Suprapubic skin (tissue), 4 donors: ENCODE measurements around the gene GNAT2. TPM values are rescaled to one million over a fixed set of nuclear protein-coding genes. Genes with fewer than 3 reads are reported as not detected.

Source experiments
- DNase-seq, 2 donors: peaks; one replicate each; pipeline ENCODE4 v3.0.0-alpha.2; 2019; ENCODE audit warnings: low spot score in 2 of 2
- H3K27ac ChIP-seq: fragments of 200-600 bp; sonication (generic); one replicate; pipeline ENCODE4 v1.5.1; 2019
- H3K27me3 ChIP-seq: fragments of 200-600 bp; sonication (generic); one replicate; pipeline ENCODE4 v1.5.1; 2019
- H3K36me3 ChIP-seq: fragments of 200-600 bp; sonication (generic); one replicate; pipeline ENCODE4 v1.5.1; 2019
- H3K4me1 ChIP-seq: fragments of 200-600 bp; sonication (generic); one replicate; pipeline ENCODE4 v1.5.1; 2019
- H3K4me3 ChIP-seq: fragments of 200-600 bp; sonication (generic); one replicate; pipeline ENCODE4 v1.5.1; 2019; ENCODE audit warnings: mild to moderate bottlenecking
- H3K9me3 ChIP-seq: fragments of 200-600 bp; sonication (generic); one replicate; pipeline ENCODE4 v1.5.1; 2019
- EP300 ChIP-seq: sonication (generic); formaldehyde crosslinking; IDR thresholded peaks from one replicate; pipeline ENCODE4 v1.6.1; 2017; ENCODE audit warnings: antibody characterized with exemption
- POLR2A ChIP-seq, 2 donors: fragments of 450-650 bp; IDR thresholded peaks; one replicate each; pipeline ENCODE4 v1.6.1; 2017; ENCODE audit warnings: antibody characterized with exemption in 2 of 2, mild to moderate bottlenecking in 2 of 2, moderate library complexity in 2 of 2
- POLR2AphosphoS5 ChIP-seq, 3 donors: sonication (generic); formaldehyde crosslinking; IDR thresholded peaks; one replicate each; pipeline ENCODE4 v1.6.1; 2017; ENCODE audit warnings: antibody characterized with exemption in 3 of 3
- WGBS: methylation state at CpG from one replicate; pipeline ENCODE4 v1.1.5; 2018; 5-methylcytosine and 5-hydroxymethylcytosine counted together
- total RNA-seq, 4 donors: library from RNA; depleted of rRNA; stranded (reverse); fragments of >200 nt; gene quantifications; one replicate each; pipeline ENCODE4 v1.1.0, GENCODE V29; 2016
- TF ChIP-seq, protein P1 (sequence below), 2 donors: fragments of 200-600 bp in 1 of 2; fragments of 450-650 bp in 1 of 2; sonication (generic) in 1 of 2; IDR thresholded peaks; one replicate each; pipeline ENCODE4 v1.5.1; 2016 to 2019; ENCODE audit warnings: antibody characterized with exemption in 2 of 2, mild to moderate bottlenecking in 1 of 2, moderate library complexity in 1 of 2

Gene GNAT2
- total RNA-seq, 4 donors from 2014 or later, result not detected

DNA sequence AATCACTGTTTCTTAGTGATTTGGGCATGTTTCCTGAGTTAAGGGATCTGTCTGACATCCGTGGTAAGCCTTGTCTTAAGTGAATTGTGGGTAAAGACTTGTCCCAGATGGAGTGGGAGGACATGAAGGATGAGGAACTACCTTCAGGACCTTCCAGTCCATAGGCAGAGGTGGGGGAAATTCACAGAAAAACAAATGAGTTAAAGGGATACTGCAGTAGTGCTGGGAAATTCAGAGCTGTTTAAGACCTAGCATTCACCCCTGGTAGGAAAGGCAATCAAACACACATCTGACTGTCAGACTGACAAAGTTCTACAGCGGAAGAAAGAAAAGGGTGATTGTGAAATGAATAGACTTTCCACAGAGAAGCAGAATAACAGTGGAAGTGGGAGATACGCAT lies 3.0 kb downstream of the GNAT2 start:
- 73% methylated on average over 3 of the region's 3 CpGs for WGBS
- no peak overlapping the region for H3K27ac ChIP-seq
- H3K4me1 ChIP-seq, result peaks cover 22% of the 10 kb centered on the region
- H3K4me3 ChIP-seq, result no peak overlapping the region
- no peaks in the 10 kb centered on the region for H3K36me3 ChIP-seq
- H3K27me3 ChIP-seq, result no peaks in the 10 kb centered on the region
- DNase-seq, result no peak
- no peaks in the 10 kb centered on the region for H3K9me3 ChIP-seq
- no peak for TF ChIP-seq EP300

DNA sequence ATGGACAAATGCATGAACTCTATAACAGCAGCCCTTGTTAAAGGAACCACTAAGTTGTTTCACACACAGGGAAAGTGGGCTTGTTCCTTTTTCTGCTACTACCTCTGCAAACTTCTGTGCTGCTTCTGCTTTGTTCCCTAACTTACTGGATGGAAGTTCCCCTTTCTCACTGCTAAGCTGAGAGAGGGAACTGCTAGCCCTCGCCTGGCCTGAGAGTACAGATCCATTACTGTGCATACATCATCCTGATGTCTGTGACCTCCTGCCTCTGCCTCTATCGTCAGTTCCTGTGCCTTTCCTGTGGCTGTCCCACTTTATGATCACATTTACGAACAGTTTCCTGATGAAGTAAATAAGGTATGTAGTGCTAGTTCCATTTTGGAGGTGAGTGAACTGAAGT lies 3.5 kb downstream of the GNAT2 start:
- Histone ChIP-seq H3K27ac (no peak overlapping the region), H3K9me3 (no peaks in the 10 kb centered on the region), H3K4me1 (peaks cover 17% of the 10 kb centered on the region), H3K36me3 (no peaks in the 10 kb centered on the region), H3K4me3 (no peak overlapping the region), H3K27me3 (no peaks in the 10 kb centered on the region)
- 67% methylated on average over 3 of the region's 3 CpGs for WGBS
- TF ChIP-seq EP300, result no peak
- TF ChIP-seq POLR2AphosphoS5 (IDR thresholded peaks at IDR 0.05), result no peak
- TF ChIP-seq, protein P1, sequence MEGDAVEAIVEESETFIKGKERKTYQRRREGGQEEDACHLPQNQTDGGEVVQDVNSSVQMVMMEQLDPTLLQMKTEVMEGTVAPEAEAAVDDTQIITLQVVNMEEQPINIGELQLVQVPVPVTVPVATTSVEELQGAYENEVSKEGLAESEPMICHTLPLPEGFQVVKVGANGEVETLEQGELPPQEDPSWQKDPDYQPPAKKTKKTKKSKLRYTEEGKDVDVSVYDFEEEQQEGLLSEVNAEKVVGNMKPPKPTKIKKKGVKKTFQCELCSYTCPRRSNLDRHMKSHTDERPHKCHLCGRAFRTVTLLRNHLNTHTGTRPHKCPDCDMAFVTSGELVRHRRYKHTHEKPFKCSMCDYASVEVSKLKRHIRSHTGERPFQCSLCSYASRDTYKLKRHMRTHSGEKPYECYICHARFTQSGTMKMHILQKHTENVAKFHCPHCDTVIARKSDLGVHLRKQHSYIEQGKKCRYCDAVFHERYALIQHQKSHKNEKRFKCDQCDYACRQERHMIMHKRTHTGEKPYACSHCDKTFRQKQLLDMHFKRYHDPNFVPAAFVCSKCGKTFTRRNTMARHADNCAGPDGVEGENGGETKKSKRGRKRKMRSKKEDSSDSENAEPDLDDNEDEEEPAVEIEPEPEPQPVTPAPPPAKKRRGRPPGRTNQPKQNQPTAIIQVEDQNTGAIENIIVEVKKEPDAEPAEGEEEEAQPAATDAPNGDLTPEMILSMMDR (IDR thresholded peaks at IDR 0.05), result no peak
- TF ChIP-seq POLR2A (IDR thresholded peaks at IDR 0.05), result no peak
- DNase-seq, result no peak

DNA sequence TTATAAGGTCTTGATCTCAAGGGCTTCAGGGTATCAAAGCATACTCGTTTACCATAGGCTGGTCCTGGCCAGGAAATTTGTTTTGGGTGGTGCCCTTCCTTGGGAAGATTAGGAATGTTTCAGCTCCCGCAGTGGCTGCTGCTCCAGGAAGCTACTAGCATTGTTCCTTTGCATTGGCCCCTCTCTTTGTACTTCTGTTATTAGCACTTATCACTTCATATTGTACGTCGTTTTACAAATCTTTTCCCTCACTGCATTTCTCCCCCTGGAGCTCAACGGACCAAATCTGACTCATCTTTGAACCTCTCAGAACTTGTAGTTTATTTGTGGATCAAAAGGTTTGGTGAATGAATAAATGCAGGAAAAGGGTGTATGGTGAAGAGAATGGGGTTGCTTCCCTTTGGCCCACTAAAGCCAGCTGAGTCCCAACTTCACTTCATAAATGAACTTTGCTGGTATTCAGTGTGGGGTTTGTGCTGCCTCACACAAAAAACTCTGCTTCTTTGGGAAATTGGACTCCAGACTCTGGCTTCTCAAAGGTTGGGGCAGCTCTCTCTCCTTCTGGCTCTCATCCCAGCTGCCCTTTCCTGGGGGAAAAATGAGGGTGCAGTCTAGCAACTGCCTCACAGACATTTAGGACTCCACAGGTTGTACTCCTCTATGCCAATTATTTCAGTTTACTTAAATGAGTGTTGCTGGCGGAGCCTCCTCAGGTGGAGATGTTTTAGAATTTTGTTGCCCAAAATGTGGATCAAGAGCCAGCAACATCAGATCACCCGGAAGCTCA lies 5.9 kb downstream of the GNAT2 start:
- Histone ChIP-seq H3K4me1 (no peaks in the 10 kb centered on the region), H3K9me3 (no peaks in the 10 kb centered on the region), H3K36me3 (no peaks in the 10 kb centered on the region), H3K27ac (no peak overlapping the region), H3K27me3 (no peaks in the 10 kb centered on the region), H3K4me3 (no peak overlapping the region)
- no peak for TF ChIP-seq EP300
- TF ChIP-seq POLR2AphosphoS5 (IDR thresholded peaks at IDR 0.05), result no peak
- no peak for TF ChIP-seq POLR2A (IDR thresholded peaks at IDR 0.05)
- 48% methylated on average over 7 of the region's 7 CpGs for WGBS
- no peak for DNase-seq

DNA sequence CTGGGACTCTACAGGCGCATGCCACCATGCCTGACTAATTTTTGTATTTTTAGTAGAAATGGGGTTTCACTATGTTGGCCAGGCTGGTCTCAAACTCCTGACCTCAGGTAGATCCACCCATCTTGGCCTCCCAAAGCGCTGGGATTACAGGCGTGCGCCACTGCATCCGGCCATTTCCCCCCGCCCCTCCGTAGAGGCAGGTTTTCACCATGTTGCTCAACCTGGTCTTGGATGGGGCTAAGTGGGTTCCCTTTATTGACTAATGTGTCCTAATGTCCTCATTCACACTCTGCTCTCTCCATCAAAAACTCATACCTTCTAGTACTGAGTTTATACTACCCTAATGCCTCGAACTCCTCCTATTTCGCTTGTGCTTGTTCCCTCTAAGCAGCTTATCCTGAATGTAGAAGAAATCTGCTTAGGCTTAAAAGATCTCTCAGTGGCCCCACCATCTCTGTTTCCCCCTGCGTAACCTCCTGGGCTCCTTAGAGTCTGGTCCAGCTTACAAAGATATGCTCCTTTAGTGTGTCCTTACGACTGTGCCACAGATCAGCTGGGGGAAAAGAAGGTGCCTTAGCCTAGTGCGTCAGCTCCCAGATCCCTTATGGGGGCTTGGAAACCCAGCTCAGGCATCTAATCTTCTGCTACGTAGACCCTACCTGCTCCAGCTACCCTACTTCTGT lies 8.0 kb downstream of the GNAT2 start:
- no peak for DNase-seq
- H3K4me1 ChIP-seq, result no peaks in the 10 kb centered on the region
- H3K36me3 ChIP-seq, result no peaks in the 10 kb centered on the region
- TF ChIP-seq, protein P1 (IDR thresholded peaks at IDR 0.05), result no peak
- TF ChIP-seq POLR2AphosphoS5 (IDR thresholded peaks at IDR 0.05), result no peak
- no peak for TF ChIP-seq EP300
- TF ChIP-seq POLR2A (IDR thresholded peaks at IDR 0.05), result no peak
- no peak overlapping the region for H3K4me3 ChIP-seq
- no peaks in the 10 kb centered on the region for H3K27me3 ChIP-seq
- H3K9me3 ChIP-seq, result no peaks in the 10 kb centered on the region
- no peak overlapping the region for H3K27ac ChIP-seq
- WGBS, result 93% methylated on average over 13 of the region's 13 CpGs

DNA sequence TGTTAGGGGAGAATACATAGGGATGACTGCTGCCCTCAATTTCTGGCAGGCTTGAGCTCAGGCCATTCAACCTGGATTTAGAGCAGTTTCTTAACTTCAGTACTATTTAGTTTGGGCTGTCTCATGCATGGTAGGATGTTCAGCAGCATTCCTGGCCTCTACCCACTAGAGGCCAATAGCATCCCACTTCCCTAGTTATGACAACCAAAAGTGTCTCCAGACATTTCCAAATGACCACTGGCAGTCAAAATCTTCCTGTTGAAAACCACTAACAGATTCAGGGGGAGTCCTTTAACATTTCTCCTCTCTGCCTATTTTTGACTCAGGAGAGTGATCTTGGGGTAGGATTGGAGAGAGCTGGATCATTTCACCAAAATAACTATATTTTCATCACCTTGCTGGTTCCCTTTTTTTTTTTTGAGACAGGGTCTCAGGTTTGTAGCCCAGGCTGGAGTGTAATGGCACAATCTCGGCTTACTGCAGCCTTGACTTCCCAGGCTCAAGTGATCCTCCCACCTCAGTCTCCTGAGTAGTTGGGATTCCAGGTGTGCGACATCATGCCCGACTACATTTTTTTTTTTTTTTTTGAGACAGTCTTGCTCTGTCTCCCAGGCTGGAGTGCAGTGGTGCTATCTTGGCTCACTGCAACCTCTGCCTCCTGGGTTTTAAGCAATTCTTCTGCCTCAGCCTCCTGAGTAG lies 8.7 kb downstream of the GNAT2 start:
- Histone ChIP-seq H3K4me3 (no peak overlapping the region), H3K4me1 (no peaks in the 10 kb centered on the region), H3K36me3 (no peaks in the 10 kb centered on the region), H3K27me3 (no peaks in the 10 kb centered on the region), H3K27ac (no peak overlapping the region), H3K9me3 (no peaks in the 10 kb centered on the region)
- TF ChIP-seq POLR2AphosphoS5 (IDR thresholded peaks at IDR 0.05) (no peak), EP300 (no peak), POLR2A (IDR thresholded peaks at IDR 0.05) (no peak)
- TF ChIP-seq, protein P1 (IDR thresholded peaks at IDR 0.05), result no peak
- no peak for DNase-seq
- 58% methylated on average over 3 of the region's 3 CpGs for WGBS

DNA sequence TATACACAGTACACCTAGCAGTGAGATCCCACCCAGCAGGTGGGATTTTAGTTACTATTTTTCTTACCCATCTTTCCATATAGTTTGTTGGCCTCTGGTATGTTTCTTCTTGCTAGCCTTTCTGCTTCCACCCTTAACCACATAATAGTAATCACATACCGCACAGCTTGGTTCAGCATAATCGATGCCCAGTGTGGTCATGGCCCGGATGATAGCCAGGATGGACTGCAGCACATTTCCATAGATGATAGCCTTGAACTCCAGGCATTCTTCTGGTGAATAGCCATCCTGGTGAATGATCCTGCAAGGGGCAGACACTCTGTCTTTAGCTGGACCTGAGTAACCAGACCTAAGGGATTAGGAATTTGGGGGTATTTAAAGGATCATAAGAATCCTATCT lies 9.5 kb downstream of the GNAT2 start:
- Histone ChIP-seq H3K4me1 (no peaks in the 10 kb centered on the region), H3K9me3 (no peaks in the 10 kb centered on the region), H3K27me3 (no peaks in the 10 kb centered on the region), H3K27ac (no peak overlapping the region), H3K36me3 (no peaks in the 10 kb centered on the region), H3K4me3 (no peak overlapping the region)
- no peak for TF ChIP-seq EP300
- no peak for TF ChIP-seq POLR2AphosphoS5 (IDR thresholded peaks at IDR 0.05)
- TF ChIP-seq, protein P1 (IDR thresholded peaks at IDR 0.05), result no peak
- TF ChIP-seq POLR2A (IDR thresholded peaks at IDR 0.05), result no peak
- DNase-seq, result no peak
- WGBS, result 96% methylated on average over 3 of the region's 3 CpGs
